Mucosa of gallbladder (tissue), 1 donor: Measurements from ENCODE around the gene NAV3. TPM values are rescaled to one million over a fixed set of nuclear protein-coding genes. Genes with fewer than 3 reads are reported as not detected.

Experiments
- DNase-seq: peaks from one replicate; pipeline ENCODE4 v3.0.0-alpha.2; 2020; ENCODE audit warnings: low spot score
- total RNA-seq: library from RNA; stranded (reverse); gene quantifications from one replicate; pipeline ENCODE4 v1.2.1, GENCODE V29; 2021
- donor health status: DM: no; HTN: no; CAD: no.

The NAV3 gene
- total RNA-seq, 1 donor from 2014 or later = 31.7 TPM

- DNase-seq = no peak
Measured at GRCh38 chr12:77928078-77928477, 97.4 kb downstream of the NAV3 start.

GRCh38 chr12:77932216-77932615 is 101.5 kb downstream of the NAV3 start:
- DNase-seq = no peak

- no peak for DNase-seq
Measured at GRCh38 chr12:77938301-77938700, 107.6 kb downstream of the NAV3 start.

GRCh38 chr12:77940011-77940423 is 109.3 kb downstream of the NAV3 start:
- DNase-seq = no peak

- DNase-seq = no peak
Measured at GRCh38 chr12:77940567-77940966, 109.9 kb downstream of the NAV3 start.

- no peak for DNase-seq
Measured at GRCh38 chr12:77941401-77941800, 110.7 kb downstream of the NAV3 start.

GRCh38 chr12:77943466-77943865 is 112.8 kb downstream of the NAV3 start:
- no peak for DNase-seq

- no peak for DNase-seq
Measured at GRCh38 chr12:77946541-77947061, 115.9 kb downstream of the NAV3 start.

- DNase-seq = no peak
Measured at GRCh38 chr12:77947330-77947729, 116.6 kb downstream of the NAV3 start.

- no peak for DNase-seq
Measured at GRCh38 chr12:77947746-77948145, 117.1 kb downstream of the NAV3 start.

- DNase-seq = no peak
Measured at GRCh38 chr12:77949943-77950342, 119.2 kb downstream of the NAV3 start.

- DNase-seq = no peak
Measured at GRCh38 chr12:77953528-77954205, 123.0 kb downstream of the NAV3 start.

- no peak for DNase-seq
Measured at GRCh38 chr12:77954206-77954555, 123.5 kb downstream of the NAV3 start.

- DNase-seq = no peak
Measured at GRCh38 chr12:77957062-77957461, 126.4 kb downstream of the NAV3 start.

- DNase-seq = no peak
Measured at GRCh38 chr12:77963576-77964178, 133.0 kb downstream of the NAV3 start.

GRCh38 chr12:77965790-77966189 is 135.1 kb downstream of the NAV3 start:
- DNase-seq = no peak

GRCh38 chr12:77968021-77968420 is 137.3 kb downstream of the NAV3 start:
- no peak for DNase-seq

GRCh38 chr12:77968571-77968970 is 137.9 kb downstream of the NAV3 start:
- no peak for DNase-seq

GRCh38 chr12:77973579-77973978 is 142.9 kb downstream of the NAV3 start:
- DNase-seq = no peak

- no peak for DNase-seq
Measured at GRCh38 chr12:77974645-77975044, 144.0 kb downstream of the NAV3 start.

GRCh38 chr12:77979597-77980250 is 149.0 kb downstream of the NAV3 start:
- DNase-seq = no peak

- DNase-seq = no peak
Measured at GRCh38 chr12:77980782-77981181, 150.1 kb downstream of the NAV3 start.

- DNase-seq = no peak
Measured at GRCh38 chr12:77983859-77984258, 153.2 kb downstream of the NAV3 start.
